OCI-LY1 (cell line): ENCODE data around the gene AIRE.

Experiments used
- H2AFZ ChIP-seq: fragments of 200-600 bp; sonication (generic), shearing (Covaris generic); 2 replicates; pipeline ENCODE4 v1.6.0; 2014; ENCODE audit warnings: antibody characterized with exemption, mild to moderate bottlenecking, low read length
- H3F3A ChIP-seq: fragments of 200-600 bp; sonication (generic), shearing (Covaris generic); 2 replicates; pipeline ENCODE4 v1.6.0; 2014; ENCODE audit warnings: mild to moderate bottlenecking, antibody characterized with exemption, low read length, moderate library complexity; ENCODE audit not compliant: insufficient read depth
- H3K27ac ChIP-seq: fragments of 200-600 bp; sonication (generic); 2 replicates; pipeline ENCODE4 v1.5.1; 2014; ENCODE audit warnings: low read length, mixed run types, mild to moderate bottlenecking, low read depth; ENCODE audit not compliant: poor library complexity, severe bottlenecking
- H3K27me3 ChIP-seq: fragments of 200-600 bp; sonication (generic); 2 replicates; pipeline ENCODE4 v1.6.0; 2014; ENCODE audit warnings: antibody characterized with exemption, mild to moderate bottlenecking, low read length, moderate library complexity; ENCODE audit not compliant: insufficient read depth
- H3K36me3 ChIP-seq: fragments of 200-600 bp; sonication (generic); 2 replicates; pipeline ENCODE4 v1.6.1; 2014; ENCODE audit warnings: mild to moderate bottlenecking, antibody characterized with exemption, low read length, moderate library complexity, mixed read lengths; ENCODE audit not compliant: insufficient read depth
- H3K4me1 ChIP-seq: fragments of 200-600 bp; sonication (generic); 2 replicates; pipeline ENCODE4 v1.5.1; 2014; ENCODE audit warnings: mild to moderate bottlenecking, low read length, moderate library complexity; ENCODE audit not compliant: insufficient read depth, severe bottlenecking
- H3K4me2 ChIP-seq: fragments of 200-600 bp; sonication (generic), shearing (Covaris generic); 2 replicates; pipeline ENCODE4 v1.6.1; 2014; ENCODE audit warnings: low read length
- H3K4me3 ChIP-seq: fragments of 200-600 bp; sonication (generic); 2 replicates; pipeline ENCODE4 v1.5.1; 2014; ENCODE audit warnings: low read length, low read depth, mild to moderate bottlenecking, mixed read lengths; ENCODE audit not compliant: poor library complexity, severe bottlenecking
- H3K79me2 ChIP-seq: fragments of 200-600 bp; shearing (Covaris generic); 2 replicates; pipeline ENCODE4 v1.6.1; 2016; ENCODE audit warnings: mixed run types, low read length, mixed read lengths; ENCODE audit not compliant: insufficient read depth
- H3K9ac ChIP-seq: fragments of 200-600 bp; sonication (generic), shearing (Covaris generic); 2 replicates; pipeline ENCODE4 v1.6.1; 2014; ENCODE audit warnings: mild to moderate bottlenecking, low read length, mixed read lengths
- H3K9me2 ChIP-seq: fragments of 200-600 bp; sonication (generic), shearing (Covaris generic); 2 replicates; pipeline ENCODE4 v1.6.1; 2014; ENCODE audit warnings: low read depth, mild to moderate bottlenecking, low read length, mixed read lengths
- H3K9me3 ChIP-seq: fragments of 200-600 bp; shearing (Covaris generic); 2 replicates; pipeline ENCODE4 v1.6.1; 2014; ENCODE audit warnings: low read length, mixed read lengths
- H4K20me1 ChIP-seq: fragments of 200-600 bp; sonication (generic), shearing (Covaris generic); 2 replicates; pipeline ENCODE4 v1.6.0; 2016; ENCODE audit warnings: mild to moderate bottlenecking, low read length; ENCODE audit not compliant: insufficient read depth
- CTCF ChIP-seq: fragments of 200-600 bp; sonication (generic), shearing (Covaris generic); IDR thresholded peaks from 2 replicates; pipeline ENCODE4 v1.5.1; 2017; ENCODE audit warnings: mild to moderate bottlenecking, antibody characterized with exemption, low read length, moderate library complexity, mixed read lengths
- EZH2 ChIP-seq: fragments of 200-600 bp; sonication (generic), shearing (Covaris generic); IDR thresholded peaks from 2 replicates; pipeline ENCODE4 v1.8.0; 2017; ENCODE audit warnings: borderline replicate concordance, mixed run types, mild to moderate bottlenecking, antibody characterized with exemption, low read length, moderate library complexity, mixed read lengths

The AIRE gene

DNA sequence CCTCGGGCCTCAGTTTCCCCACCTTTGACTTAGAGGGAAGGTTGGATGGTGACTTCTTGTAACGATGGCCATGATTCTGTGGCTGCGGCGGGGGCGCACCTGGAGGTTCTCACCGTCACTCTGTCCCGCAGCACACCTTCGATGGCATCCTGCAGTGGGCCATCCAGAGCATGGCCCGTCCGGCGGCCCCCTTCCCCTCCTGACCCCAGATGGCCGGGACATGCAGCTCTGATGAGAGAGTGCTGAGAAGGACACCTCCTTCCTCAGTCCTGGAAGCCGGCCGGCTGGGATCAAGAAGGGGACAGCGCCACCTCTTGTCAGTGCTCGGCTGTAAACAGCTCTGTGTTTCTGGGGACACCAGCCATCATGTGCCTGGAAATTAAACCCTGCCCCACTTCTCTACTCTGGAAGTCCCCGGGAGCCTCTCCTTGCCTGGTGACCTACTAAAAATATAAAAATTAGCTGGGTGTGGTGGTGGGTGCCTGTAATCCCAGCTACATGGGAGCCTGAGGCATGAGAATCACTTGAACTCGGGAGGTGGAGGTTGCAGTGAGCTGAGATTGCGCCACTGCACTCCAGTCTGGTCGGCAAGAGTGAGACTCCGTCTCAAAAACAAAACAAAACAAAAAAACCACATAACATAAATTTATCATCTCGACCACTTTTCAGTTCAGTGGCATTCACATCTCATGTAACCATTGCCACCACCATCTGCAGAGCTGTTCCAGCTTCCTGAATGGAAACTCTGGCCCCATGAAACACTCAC lies 12.0 kb downstream of the AIRE start:
- no peaks in the 10 kb centered on the region for H4K20me1 ChIP-seq
- TF ChIP-seq EZH2 (no peak), CTCF (peak; percentile 89)
- H3K79me2 ChIP-seq = no peaks in the 10 kb centered on the region
- no peaks in the 10 kb centered on the region for H3K9me3 ChIP-seq
- no peak overlapping the region for H2AFZ ChIP-seq
- no peak overlapping the region for H3K4me3 ChIP-seq
- H3K4me2 ChIP-seq = no peak overlapping the region
- H3K36me3 ChIP-seq = no peaks in the 10 kb centered on the region
- H3K9me2 ChIP-seq = no peaks in the 10 kb centered on the region
- H3K4me1 ChIP-seq = peaks cover 29% of the 10 kb centered on the region
- no peaks in the 10 kb centered on the region for H3F3A ChIP-seq
- 0 out of 2 replicates have a peak, but pooled peaks cover 11% of the 10 kb centered on the region for H3K27me3 ChIP-seq
- H3K9ac ChIP-seq = no peak overlapping the region
- no peak overlapping the region for H3K27ac ChIP-seq

DNA sequence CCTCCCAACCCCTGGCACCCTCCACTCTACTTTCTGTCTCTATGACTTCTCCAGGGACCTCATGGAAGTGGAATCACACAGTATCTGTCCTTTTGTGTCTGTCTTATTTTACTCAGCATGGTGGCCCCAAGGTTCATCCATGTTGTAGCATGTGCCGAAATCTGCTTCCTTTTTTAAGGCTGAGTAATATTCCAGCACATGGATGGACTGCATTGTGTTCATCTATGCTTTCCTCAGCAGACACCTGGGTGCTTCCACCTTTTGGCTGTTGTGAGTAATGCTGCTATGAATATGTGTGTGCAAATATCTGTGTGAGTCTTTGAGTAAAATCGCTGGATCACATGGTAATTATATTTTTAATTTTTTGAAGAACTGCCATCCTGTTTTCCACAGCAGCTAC lies 12.6 kb downstream of the AIRE start:
- H3K27ac ChIP-seq = no peak overlapping the region
- H3K4me1 ChIP-seq = peaks cover 34% of the 10 kb centered on the region
- H3K4me3 ChIP-seq = no peak overlapping the region
- H4K20me1 ChIP-seq = no peaks in the 10 kb centered on the region
- TF ChIP-seq CTCF (no peak), EZH2 (no peak)
- H3K79me2 ChIP-seq = no peaks in the 10 kb centered on the region
- H3K4me2 ChIP-seq = no peak overlapping the region
- no peak overlapping the region for H3K9ac ChIP-seq
- no peaks in the 10 kb centered on the region for H3F3A ChIP-seq
- H3K36me3 ChIP-seq = no peaks in the 10 kb centered on the region
- H3K9me2 ChIP-seq = no peaks in the 10 kb centered on the region
- H2AFZ ChIP-seq = no peak overlapping the region
- H3K9me3 ChIP-seq = no peaks in the 10 kb centered on the region
- 0 out of 2 replicates have a peak, but pooled peaks cover 11% of the 10 kb centered on the region for H3K27me3 ChIP-seq

- Histone ChIP-seq H3K9me3 (no peaks in the 10 kb centered on the region), H3F3A (no peaks in the 10 kb centered on the region), H3K4me3 (peak overlapping the region; percentile 73), H3K4me2 (peak overlapping the region; percentile 89), H3K9ac (peak overlapping the region; percentile 65), H2AFZ (no peak overlapping the region), H3K9me2 (no peaks in the 10 kb centered on the region), H4K20me1 (no peaks in the 10 kb centered on the region), H3K27ac (peak overlapping the region; percentile 60), H3K36me3 (no peaks in the 10 kb centered on the region), H3K4me1 (peaks cover 42% of the 10 kb centered on the region), H3K79me2 (no peaks in the 10 kb centered on the region), H3K27me3 (0 out of 2 replicates have a peak, but pooled peaks cover 11% of the 10 kb centered on the region)
- no peak for TF ChIP-seq EZH2
- TF ChIP-seq CTCF = no peak
Observed at GRCh38 chr21:44299085-44299457, 13.4 kb downstream of the AIRE start.
